ENCODE data around the gene NLRC5. TPM values are rescaled to one million over a fixed set of nuclear protein-coding genes. Genes with fewer than 3 reads are reported as not detected.

NLRC5 gene
- total RNA-seq, 1 donor from 2014 or later, result not detected

DNA sequence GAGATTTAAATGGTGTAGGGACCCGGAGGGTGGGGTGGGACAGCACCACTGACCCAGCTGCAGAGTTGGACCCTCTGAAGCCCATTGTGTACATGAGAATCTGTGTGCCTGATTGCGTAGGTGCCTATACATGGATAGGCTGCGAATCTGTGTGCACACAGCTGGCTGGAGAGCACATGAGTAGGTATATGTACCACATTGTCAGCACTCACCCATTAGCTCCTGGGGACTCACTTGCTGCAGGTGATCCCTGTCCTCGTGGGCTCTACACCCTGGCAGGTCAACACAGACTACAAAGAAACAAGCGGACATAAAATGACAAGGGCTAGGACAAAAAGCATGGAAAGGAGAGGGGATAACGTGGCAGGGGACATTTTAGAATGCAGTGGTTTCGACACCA lies 38.9 kb upstream of the NLRC5 start:
- TF ChIP-seq, protein P1, sequence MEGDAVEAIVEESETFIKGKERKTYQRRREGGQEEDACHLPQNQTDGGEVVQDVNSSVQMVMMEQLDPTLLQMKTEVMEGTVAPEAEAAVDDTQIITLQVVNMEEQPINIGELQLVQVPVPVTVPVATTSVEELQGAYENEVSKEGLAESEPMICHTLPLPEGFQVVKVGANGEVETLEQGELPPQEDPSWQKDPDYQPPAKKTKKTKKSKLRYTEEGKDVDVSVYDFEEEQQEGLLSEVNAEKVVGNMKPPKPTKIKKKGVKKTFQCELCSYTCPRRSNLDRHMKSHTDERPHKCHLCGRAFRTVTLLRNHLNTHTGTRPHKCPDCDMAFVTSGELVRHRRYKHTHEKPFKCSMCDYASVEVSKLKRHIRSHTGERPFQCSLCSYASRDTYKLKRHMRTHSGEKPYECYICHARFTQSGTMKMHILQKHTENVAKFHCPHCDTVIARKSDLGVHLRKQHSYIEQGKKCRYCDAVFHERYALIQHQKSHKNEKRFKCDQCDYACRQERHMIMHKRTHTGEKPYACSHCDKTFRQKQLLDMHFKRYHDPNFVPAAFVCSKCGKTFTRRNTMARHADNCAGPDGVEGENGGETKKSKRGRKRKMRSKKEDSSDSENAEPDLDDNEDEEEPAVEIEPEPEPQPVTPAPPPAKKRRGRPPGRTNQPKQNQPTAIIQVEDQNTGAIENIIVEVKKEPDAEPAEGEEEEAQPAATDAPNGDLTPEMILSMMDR (IDR thresholded peaks at IDR 0.05), result no peak
- no peak for TF ChIP-seq EZH2phosphoT487 (IDR thresholded peaks at IDR 0.05)
- no peak for TF ChIP-seq EZH2 (IDR thresholded peaks at IDR 0.05)
- no peaks in the 10 kb centered on the region for H4K20me1 ChIP-seq (ENCODE audit: low read depth)
- Mint-ChIP-seq H3K27ac (no peak overlapping the region), H3K9me3 (no peaks in the 10 kb centered on the region), H3K4me1 (peaks cover 6% of the 10 kb centered on the region), H3K27me3 (ENCODE audit: insufficient read depth, low read depth) (peaks cover 12% of the 10 kb centered on the region), H3K36me3 (no peaks in the 10 kb centered on the region), H3K4me3 (no peak overlapping the region)
- H3K4me2 ChIP-seq, result no peak overlapping the region
- no peaks in the 10 kb centered on the region for H3K27me3 ChIP-seq
- no peak for DNase-seq (ENCODE audit: low spot score)
- no peaks in the 10 kb centered on the region for H3F3A ChIP-seq (ENCODE audit: low read depth)
- no peaks in the 10 kb centered on the region for H3K79me2 ChIP-seq (ENCODE audit: low read depth)
- no peaks in the 10 kb centered on the region for H3K9me3 ChIP-seq (ENCODE audit: low read depth)
- H3K36me3 ChIP-seq, result no peaks in the 10 kb centered on the region
- no peak overlapping the region for H3K9ac ChIP-seq
- no peak overlapping the region for H2AFZ ChIP-seq (replicated peaks)
- H3K27ac ChIP-seq, result no peak overlapping the region
- H3K4me1 ChIP-seq, result no peaks in the 10 kb centered on the region
- no peak overlapping the region for H3K4me3 ChIP-seq

DNA sequence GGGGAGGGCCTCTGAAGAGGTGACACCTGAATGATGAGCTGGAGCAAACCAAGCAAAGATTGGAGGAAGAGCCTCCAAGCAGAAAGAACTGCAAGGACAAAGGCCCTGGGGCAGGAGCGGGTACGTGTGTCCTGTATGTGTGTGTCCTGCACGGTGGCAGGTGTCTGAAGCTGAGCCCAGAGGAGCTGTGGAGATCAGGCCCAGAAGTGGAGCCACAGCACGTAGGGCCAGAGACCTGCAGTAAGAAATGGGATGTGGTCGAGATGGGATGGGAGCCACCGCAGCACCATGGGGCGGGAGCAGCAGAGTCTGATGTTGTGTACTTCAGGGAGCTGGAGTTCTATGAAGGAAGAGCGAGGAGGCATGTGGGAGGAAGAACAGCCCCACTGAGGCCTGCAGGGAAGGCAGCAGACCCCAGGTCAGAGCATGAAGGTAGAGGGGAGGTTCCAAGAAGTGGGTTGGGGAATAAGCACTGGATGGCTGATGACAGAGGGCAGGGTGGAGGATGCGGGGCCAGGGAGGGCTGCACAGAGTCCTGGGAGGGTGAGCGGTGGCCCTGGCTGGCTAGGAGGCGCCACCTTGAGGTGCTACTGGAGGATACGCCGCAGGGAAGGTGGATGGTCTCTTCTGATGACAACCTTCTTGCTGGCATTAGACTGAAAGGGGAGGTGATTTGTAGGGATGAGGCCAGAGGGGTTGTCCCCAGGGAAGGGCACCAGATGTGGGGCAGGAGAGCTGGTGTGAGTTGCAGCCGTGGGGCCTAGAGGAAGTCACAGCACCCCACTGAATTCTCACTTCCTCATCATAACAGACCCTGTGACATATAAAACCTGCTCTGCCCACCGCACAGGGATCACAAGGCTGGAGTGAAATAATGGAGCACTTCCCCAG lies 38.2 kb upstream of the NLRC5 start:
- H3K9me3 Mint-ChIP-seq, result no peaks in the 10 kb centered on the region
- Histone ChIP-seq H3K4me1 (no peaks in the 10 kb centered on the region), H3K27ac (no peak overlapping the region), H3F3A (ENCODE audit: low read depth) (no peaks in the 10 kb centered on the region), H3K4me2 (no peak overlapping the region), H3K4me3 (no peak overlapping the region), H3K9me3 (ENCODE audit: low read depth) (no peaks in the 10 kb centered on the region), H2AFZ (replicated peaks) (peak overlapping the region; percentile 35), H3K36me3 (no peaks in the 10 kb centered on the region), H3K79me2 (ENCODE audit: low read depth) (no peaks in the 10 kb centered on the region), H3K9ac (no peak overlapping the region), H3K27me3 (no peaks in the 10 kb centered on the region), H4K20me1 (ENCODE audit: low read depth) (no peaks in the 10 kb centered on the region)
- peak; percentile 77 for DNase-seq (ENCODE audit: low spot score)
- peaks cover 12% of the 10 kb centered on the region for H3K27me3 Mint-ChIP-seq (ENCODE audit: insufficient read depth, low read depth)
- peaks cover 6% of the 10 kb centered on the region for H3K4me1 Mint-ChIP-seq
- H3K36me3 Mint-ChIP-seq, result no peaks in the 10 kb centered on the region
- peak overlapping the region; percentile 17 for H3K27ac Mint-ChIP-seq
- TF ChIP-seq EZH2phosphoT487 (IDR thresholded peaks at IDR 0.05) (no peak), EZH2 (IDR thresholded peaks at IDR 0.05) (no peak)
- TF ChIP-seq, protein P1 (IDR thresholded peaks at IDR 0.05), result peak; percentile 65
- H3K4me3 Mint-ChIP-seq, result no peak overlapping the region

DNA sequence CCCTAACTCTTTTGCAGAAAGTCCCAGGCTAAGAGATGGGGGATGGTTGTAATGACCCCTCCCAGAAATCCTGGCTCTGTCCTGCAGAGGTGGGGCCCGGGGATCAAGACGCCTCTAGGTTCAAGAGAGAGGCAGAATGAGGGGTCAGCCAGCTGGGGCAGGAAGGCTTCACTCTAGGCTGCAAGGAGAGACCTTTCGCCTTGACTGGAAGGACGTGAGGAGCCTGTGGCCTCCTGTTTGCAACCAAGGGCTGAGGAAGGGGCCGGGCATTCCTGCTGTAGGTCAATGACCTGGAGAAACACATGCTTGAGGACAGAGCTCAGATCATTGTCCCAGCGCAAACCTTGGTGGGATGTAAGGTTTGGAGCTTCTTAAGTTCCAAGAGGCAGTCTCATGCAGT lies 36.4 kb upstream of the NLRC5 start:
- no peaks in the 10 kb centered on the region for H3K4me1 ChIP-seq
- H3K9me3 Mint-ChIP-seq, result no peaks in the 10 kb centered on the region
- no peak for TF ChIP-seq EZH2phosphoT487 (IDR thresholded peaks at IDR 0.05)
- TF ChIP-seq, protein P1 (IDR thresholded peaks at IDR 0.05), result no peak
- no peak for TF ChIP-seq EZH2 (IDR thresholded peaks at IDR 0.05)
- DNase-seq (ENCODE audit: low spot score), result no peak
- H3K79me2 ChIP-seq (ENCODE audit: low read depth), result no peaks in the 10 kb centered on the region
- H3K9ac ChIP-seq, result no peak overlapping the region
- H3K27ac Mint-ChIP-seq, result no peak overlapping the region
- no peaks in the 10 kb centered on the region for H3F3A ChIP-seq (ENCODE audit: low read depth)
- H3K27ac ChIP-seq, result no peak overlapping the region
- no peaks in the 10 kb centered on the region for H4K20me1 ChIP-seq (ENCODE audit: low read depth)
- H2AFZ ChIP-seq (replicated peaks), result no peak overlapping the region
- no peaks in the 10 kb centered on the region for H3K36me3 ChIP-seq
- no peaks in the 10 kb centered on the region for H3K9me3 ChIP-seq (ENCODE audit: low read depth)
- H3K4me3 Mint-ChIP-seq, result no peak overlapping the region
- no peak overlapping the region for H3K4me3 ChIP-seq
- H3K27me3 Mint-ChIP-seq (ENCODE audit: insufficient read depth, low read depth), result peaks cover 8% of the 10 kb centered on the region
- H3K4me2 ChIP-seq, result no peak overlapping the region
- H3K27me3 ChIP-seq, result no peaks in the 10 kb centered on the region
- H3K36me3 Mint-ChIP-seq, result no peaks in the 10 kb centered on the region
- no peaks in the 10 kb centered on the region for H3K4me1 Mint-ChIP-seq

Measured in neural progenitor cell (in vitro differentiated cells).